ENCODE data around the gene OGFRL1. TPM values are rescaled to one million over a fixed set of nuclear protein-coding genes. Genes with fewer than 3 reads are reported as not detected.

The OGFRL1 gene
- total RNA-seq, 2 donors from 2014 or later = 26.9 to 30.5 TPM

- ATAC-seq (ENCODE audit: insufficient number of reproducible peaks, low FRiP score, low read depth) (no peak), DNase-seq (ENCODE audit: low spot score) (no peak)
- no peak for TF ChIP-seq CTCF (IDR thresholded peaks at IDR 0.05)
- H3K36me3 ChIP-seq = no peaks in the 10 kb centered on the region
- H3K27me3 ChIP-seq (replicated peaks; ENCODE audit: insufficient read depth) = no peaks in the 10 kb centered on the region
- no peaks in the 10 kb centered on the region for H3K9me3 ChIP-seq
- no peaks in the 10 kb centered on the region for H3K4me1 ChIP-seq (ENCODE audit: control insufficient read depth in 1 of 2, low read depth in 2 of 2)
- H3K4me3 ChIP-seq = no peak overlapping the region
- H3K27ac ChIP-seq = no peak overlapping the region
Observed at GRCh38 chr6:71320041-71320440, 31.4 kb downstream of the OGFRL1 start.

- H3K36me3 ChIP-seq = no peaks in the 10 kb centered on the region
- H3K4me1 ChIP-seq (ENCODE audit: control insufficient read depth in 1 of 2, low read depth in 2 of 2) = no peaks in the 10 kb centered on the region
- H3K27me3 ChIP-seq (replicated peaks; ENCODE audit: insufficient read depth) = no peaks in the 10 kb centered on the region
- ATAC-seq (ENCODE audit: insufficient number of reproducible peaks, low FRiP score, low read depth) = no peak
- H3K4me3 ChIP-seq = no peak overlapping the region
- no peaks in the 10 kb centered on the region for H3K9me3 ChIP-seq
- DNase-seq (ENCODE audit: low spot score) = no peak
- no peak for TF ChIP-seq CTCF (IDR thresholded peaks at IDR 0.05)
- H3K27ac ChIP-seq = no peak overlapping the region
Observed at GRCh38 chr6:71321314-71321713, 32.7 kb downstream of the OGFRL1 start.

GRCh38 chr6:71324194-71324785, 35.7 kb downstream of the OGFRL1 start:
- Histone ChIP-seq H3K9me3 (no peaks in the 10 kb centered on the region), H3K4me1 (ENCODE audit: control insufficient read depth in 1 of 2, low read depth in 2 of 2) (no peaks in the 10 kb centered on the region), H3K4me3 (no peak overlapping the region), H3K27me3 (replicated peaks; ENCODE audit: insufficient read depth) (no peaks in the 10 kb centered on the region), H3K36me3 (no peaks in the 10 kb centered on the region), H3K27ac (no peak overlapping the region)
- no peak for DNase-seq (ENCODE audit: low spot score)
- TF ChIP-seq CTCF (IDR thresholded peaks at IDR 0.05) = no peak
- no peak for ATAC-seq (ENCODE audit: insufficient number of reproducible peaks, low FRiP score, low read depth)

GRCh38 chr6:71326611-71327010, 38.0 kb downstream of the OGFRL1 start:
- no peak for DNase-seq (ENCODE audit: low spot score)
- Histone ChIP-seq H3K27ac (no peak overlapping the region), H3K9me3 (no peaks in the 10 kb centered on the region), H3K4me3 (no peak overlapping the region), H3K27me3 (replicated peaks; ENCODE audit: insufficient read depth) (no peaks in the 10 kb centered on the region), H3K4me1 (ENCODE audit: control insufficient read depth in 1 of 2, low read depth in 2 of 2) (no peaks in the 10 kb centered on the region), H3K36me3 (no peaks in the 10 kb centered on the region)
- no peak for TF ChIP-seq CTCF (IDR thresholded peaks at IDR 0.05)
- ATAC-seq (ENCODE audit: insufficient number of reproducible peaks, low FRiP score, low read depth) = no peak

GRCh38 chr6:71330501-71330900, 41.9 kb downstream of the OGFRL1 start:
- DNase-seq (ENCODE audit: low spot score) (no peak), ATAC-seq (ENCODE audit: insufficient number of reproducible peaks, low FRiP score, low read depth) (no peak)
- no peak overlapping the region for H3K27ac ChIP-seq
- H3K4me1 ChIP-seq (ENCODE audit: control insufficient read depth in 1 of 2, low read depth in 2 of 2) = peaks cover 0 to 10% of the 10 kb centered on the region in 2 donors
- H3K27me3 ChIP-seq (replicated peaks; ENCODE audit: insufficient read depth) = no peaks in the 10 kb centered on the region
- TF ChIP-seq CTCF (IDR thresholded peaks at IDR 0.05) = no peak
- no peak overlapping the region for H3K4me3 ChIP-seq
- H3K9me3 ChIP-seq = no peaks in the 10 kb centered on the region
- H3K36me3 ChIP-seq = no peaks in the 10 kb centered on the region
